ENCODE data around the gene ACKR4.
"Not testable (repeated sequence)": the region's sequence is repeated elsewhere in the genome, so short reads cannot be mapped to it uniquely, and the experiment has no call there.

GRCh38 chr3:132606620-132607019 lies 9.6 kb downstream of the ACKR4 start:
- not testable (repeated sequence) for TF ChIP-seq CTCF, POLR2A (IDR thresholded peaks at IDR 0.05)
